Stomach (tissue), 4 donors: ENCODE measurements around the gene LTBP3.

Experiments
- CTCF ChIP-seq, 7 experiments: fragments of 450-650 bp in 4 of 7; fragments of 200-600 bp in 3 of 7; sonication (generic) in 3 of 7; IDR thresholded peaks; one replicate each; pipeline ENCODE4 v1.5.1; 2016 to 2019; ENCODE audit warnings: antibody characterized with exemption in 7 of 7, control low read depth in 2 of 7, mild to moderate bottlenecking in 1 of 7
- EP300 ChIP-seq: sonication (generic); formaldehyde crosslinking; IDR thresholded peaks from one replicate; pipeline ENCODE4 v1.6.1; 2017; ENCODE audit warnings: antibody characterized with exemption
- POLR2A ChIP-seq, 4 donors: fragments of 450-650 bp; IDR thresholded peaks; one replicate each; pipeline ENCODE4 v1.6.1; 2016; ENCODE audit warnings: antibody characterized with exemption in 4 of 4, control low read depth in 2 of 4, mild to moderate bottlenecking in 1 of 4, moderate library complexity in 1 of 4
- POLR2AphosphoS5 ChIP-seq, 3 donors: sonication (generic); formaldehyde crosslinking; IDR thresholded peaks; one replicate each; pipeline ENCODE4 v1.6.1; 2016; ENCODE audit warnings: antibody characterized with exemption in 3 of 3

- no peak for TF ChIP-seq POLR2A (IDR thresholded peaks at IDR 0.05)
- no peak for TF ChIP-seq CTCF (IDR thresholded peaks at IDR 0.05)
- TF ChIP-seq EP300, result no peak
- no peak for TF ChIP-seq POLR2AphosphoS5 (IDR thresholded peaks at IDR 0.05)
Measured at GRCh38 chr11:65557280-65558001, 718 bp downstream of the LTBP3 start.
